Fibroblast of pulmonary artery (primary cell): ENCODE measurements around the gene ZMYM4.

Experiments
- DNase-seq: peaks from one replicate; pipeline ENCODE4 v3.0.0-alpha.2; 2010; ENCODE audit warnings: low read depth
- H3K4me3 ChIP-seq: replicated peaks from 2 replicates; pipeline ENCODE4 v1.5.1; 2011; ENCODE audit warnings: low read depth, mild to moderate bottlenecking, control low read depth, low read length, moderate library complexity
- TF ChIP-seq, protein P1 (sequence below): IDR thresholded peaks from 2 replicates; pipeline ENCODE4 v1.5.1; 2011; ENCODE audit warnings: mild to moderate bottlenecking, control low read depth, low read length, inconsistent platforms; ENCODE audit errors: missing control alignments

ZMYM4 gene

DNA sequence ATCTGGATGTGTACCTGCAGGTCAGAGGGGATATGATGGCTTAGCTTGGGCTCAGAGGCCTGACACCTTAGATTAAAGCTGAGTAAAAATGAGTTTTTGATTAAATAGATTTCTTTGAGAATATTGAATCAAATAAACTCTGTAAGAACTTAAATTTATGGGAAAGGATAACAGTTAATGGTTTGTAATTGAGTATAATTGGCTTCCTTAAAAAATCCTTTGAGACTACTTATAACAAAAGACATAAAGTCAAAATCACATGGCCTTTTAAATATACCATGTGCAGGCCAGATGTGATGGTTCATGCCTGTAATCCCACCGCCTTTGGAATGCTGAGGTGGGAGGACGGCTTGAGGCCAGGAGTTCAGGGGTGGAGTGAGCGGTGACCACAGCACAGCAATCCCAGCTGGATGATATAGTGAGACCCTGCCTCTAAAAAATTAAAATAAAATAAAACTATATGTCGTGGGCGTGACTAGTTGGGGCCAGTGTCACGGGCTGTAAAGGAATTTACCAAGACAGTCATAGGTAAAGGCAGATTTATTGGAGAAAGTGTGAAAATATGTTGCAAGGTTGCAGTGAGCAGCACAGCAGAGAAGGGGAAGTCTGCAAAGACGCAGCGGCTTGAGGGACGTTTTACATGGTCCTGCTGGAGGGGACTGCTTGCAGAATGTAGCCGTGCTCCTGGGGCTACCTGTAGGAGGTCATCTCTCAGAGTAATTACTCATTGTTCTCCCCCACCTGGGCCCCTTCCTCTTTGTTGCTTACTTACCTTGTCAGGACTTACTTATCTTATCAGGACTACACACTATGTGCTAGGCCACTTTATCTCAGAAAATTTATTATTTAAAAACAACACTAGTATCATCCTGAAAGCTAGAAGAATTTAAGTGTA, 122.3 kb downstream of the ZMYM4 start:
- TF ChIP-seq, protein P1, sequence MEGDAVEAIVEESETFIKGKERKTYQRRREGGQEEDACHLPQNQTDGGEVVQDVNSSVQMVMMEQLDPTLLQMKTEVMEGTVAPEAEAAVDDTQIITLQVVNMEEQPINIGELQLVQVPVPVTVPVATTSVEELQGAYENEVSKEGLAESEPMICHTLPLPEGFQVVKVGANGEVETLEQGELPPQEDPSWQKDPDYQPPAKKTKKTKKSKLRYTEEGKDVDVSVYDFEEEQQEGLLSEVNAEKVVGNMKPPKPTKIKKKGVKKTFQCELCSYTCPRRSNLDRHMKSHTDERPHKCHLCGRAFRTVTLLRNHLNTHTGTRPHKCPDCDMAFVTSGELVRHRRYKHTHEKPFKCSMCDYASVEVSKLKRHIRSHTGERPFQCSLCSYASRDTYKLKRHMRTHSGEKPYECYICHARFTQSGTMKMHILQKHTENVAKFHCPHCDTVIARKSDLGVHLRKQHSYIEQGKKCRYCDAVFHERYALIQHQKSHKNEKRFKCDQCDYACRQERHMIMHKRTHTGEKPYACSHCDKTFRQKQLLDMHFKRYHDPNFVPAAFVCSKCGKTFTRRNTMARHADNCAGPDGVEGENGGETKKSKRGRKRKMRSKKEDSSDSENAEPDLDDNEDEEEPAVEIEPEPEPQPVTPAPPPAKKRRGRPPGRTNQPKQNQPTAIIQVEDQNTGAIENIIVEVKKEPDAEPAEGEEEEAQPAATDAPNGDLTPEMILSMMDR = no peak
- no peak overlapping the region for H3K4me3 ChIP-seq
- no peak for DNase-seq

DNA sequence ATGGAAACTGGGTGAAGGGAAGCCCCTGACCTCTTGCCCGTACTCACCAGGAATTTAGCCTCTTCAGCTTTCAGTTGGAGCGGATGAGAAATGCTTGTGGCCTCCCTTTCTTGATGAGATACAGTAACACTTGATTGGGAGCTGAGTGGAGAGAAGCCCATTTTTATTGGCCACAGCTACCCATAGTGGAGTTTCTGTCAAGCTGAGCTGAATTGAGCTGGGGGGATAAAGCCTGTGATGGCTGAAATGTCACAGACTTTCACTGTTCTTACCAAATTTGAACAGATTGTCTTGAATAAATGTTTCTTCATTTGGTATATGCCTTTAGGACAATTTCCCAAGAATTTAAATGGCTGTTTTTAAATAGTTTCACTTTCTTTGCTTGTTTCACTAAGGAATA, 125.9 kb downstream of the ZMYM4 start:
- TF ChIP-seq, protein P1 = no peak
- DNase-seq = no peak
- H3K4me3 ChIP-seq = no peak overlapping the region

GRCh38 chr1:35398739-35399138, 130.2 kb downstream of the ZMYM4 start:
- no peak for DNase-seq
- TF ChIP-seq, protein P1 = no peak
- H3K4me3 ChIP-seq = no peak overlapping the region

DNA sequence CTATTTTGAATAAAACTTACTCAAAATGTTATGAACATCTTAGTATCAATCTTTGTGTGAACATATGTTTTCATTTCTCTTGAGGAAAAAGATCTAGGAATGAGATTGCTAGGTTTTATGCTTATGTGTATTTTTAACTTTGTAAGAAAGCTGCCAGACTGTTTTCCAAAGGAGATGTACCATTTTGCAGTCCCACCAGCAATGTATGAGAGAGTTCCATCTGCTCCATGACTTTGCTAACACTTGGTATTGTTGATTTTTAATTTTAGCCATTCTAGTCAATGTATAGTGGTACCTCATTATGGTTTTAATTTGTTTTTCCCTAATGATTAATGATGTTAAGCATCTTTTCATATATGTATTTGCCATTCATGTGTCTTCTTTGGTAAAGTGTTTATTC, 132.5 kb downstream of the ZMYM4 start:
- H3K4me3 ChIP-seq = no peak overlapping the region
- TF ChIP-seq, protein P1 = no peak
- no peak for DNase-seq

DNA sequence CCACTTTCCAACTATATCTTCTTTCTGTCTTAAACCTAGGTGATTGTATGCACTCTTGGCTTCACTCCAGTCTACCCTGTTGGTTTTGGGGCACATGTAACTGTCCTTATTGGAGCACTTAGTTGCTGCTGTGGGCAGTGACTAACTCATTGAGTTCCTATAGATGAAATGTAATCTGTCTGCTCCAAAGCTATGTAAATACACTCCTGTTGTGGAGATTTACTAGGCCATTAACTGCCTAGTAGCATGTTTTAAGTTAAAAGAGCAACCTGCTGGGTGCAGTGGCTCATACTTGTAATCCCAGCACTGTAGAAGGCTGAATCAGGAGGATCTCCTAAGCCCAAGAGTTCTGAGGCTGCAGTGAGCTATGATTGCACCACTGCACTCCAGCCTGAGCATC, 137.6 kb downstream of the ZMYM4 start:
- H3K4me3 ChIP-seq = no peak overlapping the region
- no peak for DNase-seq
- TF ChIP-seq, protein P1 = no peak

DNA sequence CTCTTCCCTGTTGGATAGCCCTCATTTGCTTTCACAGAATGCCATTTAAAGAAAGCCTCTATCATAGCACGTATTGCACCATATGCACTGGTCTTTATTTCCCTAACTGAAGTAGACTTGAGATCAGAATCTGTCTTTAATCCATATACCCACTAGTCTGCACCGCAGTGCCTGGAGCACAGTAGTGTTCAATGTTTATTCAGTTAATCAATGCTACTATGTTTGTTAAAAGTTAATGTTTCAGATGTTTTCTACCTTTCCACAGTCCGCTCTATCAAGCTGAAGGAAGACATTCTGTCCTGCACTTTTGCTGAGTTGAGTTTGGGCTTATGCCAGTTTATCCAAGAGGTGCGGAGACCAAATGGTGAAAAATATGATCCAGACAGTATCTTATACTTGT, 139.2 kb downstream of the ZMYM4 start:
- TF ChIP-seq, protein P1 = no peak
- no peak for DNase-seq
- no peak overlapping the region for H3K4me3 ChIP-seq

DNA sequence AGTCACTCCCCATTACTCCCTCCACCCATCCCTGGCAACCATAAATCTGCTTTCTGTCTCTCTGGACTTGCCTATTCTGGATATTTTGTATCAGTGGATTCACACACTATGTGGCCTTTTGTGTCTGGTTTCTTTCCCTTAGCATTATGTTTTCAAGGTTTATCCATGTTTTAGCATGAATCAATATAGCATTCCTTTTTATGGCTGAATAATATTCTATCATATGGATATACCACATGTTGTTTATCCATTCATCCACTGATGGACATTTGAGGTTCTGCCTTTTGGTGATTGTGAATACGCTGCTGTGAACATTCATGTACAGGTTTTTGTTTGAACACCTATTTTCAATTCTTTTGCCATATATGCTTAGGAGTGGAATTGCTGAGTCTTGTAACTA, 140.4 kb downstream of the ZMYM4 start:
- H3K4me3 ChIP-seq = no peak overlapping the region
- no peak for DNase-seq
- TF ChIP-seq, protein P1 = no peak
